Eye (tissue), 1 donor: ENCODE data around the gene PGBD5.
A peak's percentile ranks its signal among the peaks of the same experiment; 100 is the strongest.

ENCODE experiments used
- DNase-seq: peaks from one replicate; pipeline ENCODE4 v3.0.0-alpha.2; 2015

Gene PGBD5

GRCh38 chr1:230345139-230345885 is 80.8 kb downstream of the PGBD5 start:
- no peak for DNase-seq

GRCh38 chr1:230342699-230343098 is 83.4 kb downstream of the PGBD5 start:
- DNase-seq: no peak

- no peak for DNase-seq
Measured at GRCh38 chr1:230342019-230342418, 84.1 kb downstream of the PGBD5 start.

DNA sequence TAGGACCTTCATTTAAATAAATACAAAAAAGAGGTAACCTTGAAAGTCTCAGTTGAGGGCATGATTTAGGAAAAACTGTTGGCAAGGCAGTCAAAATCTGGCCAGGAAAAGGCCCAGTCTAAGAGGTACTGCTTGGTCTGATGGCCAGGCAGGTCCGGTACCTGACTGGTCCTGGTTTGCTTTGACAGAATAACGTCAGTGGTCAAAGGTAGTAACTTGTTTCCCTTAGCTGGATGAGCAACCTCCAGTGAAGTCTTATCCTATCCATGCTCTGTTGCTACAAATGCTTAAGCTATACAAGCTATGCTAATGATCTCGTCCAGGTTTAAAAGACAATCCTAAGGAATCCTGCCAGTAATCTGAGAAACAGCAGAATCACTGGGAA is 85.0 kb downstream of the PGBD5 start:
- no peak for DNase-seq

- no peak for DNase-seq
Measured at GRCh38 chr1:230340526-230341161, 85.5 kb downstream of the PGBD5 start.

DNA sequence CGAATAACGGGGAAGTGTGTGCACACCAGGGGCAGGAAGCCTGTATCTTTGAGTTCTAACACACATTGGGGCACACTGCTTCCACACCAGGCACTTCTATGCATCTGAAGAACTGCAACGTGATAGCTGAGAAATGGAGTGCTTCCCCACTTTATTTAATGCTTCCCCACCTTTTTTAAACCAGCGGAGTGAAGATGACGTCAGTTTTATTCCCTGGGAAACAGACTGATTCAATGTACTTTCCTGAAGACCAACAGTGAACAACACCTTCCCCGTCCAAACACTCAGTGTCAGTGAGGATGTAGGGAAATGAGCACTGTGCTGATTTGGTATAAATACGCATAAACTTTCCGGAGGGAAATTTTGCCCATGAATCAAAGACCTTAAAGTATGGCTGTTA is 87.1 kb downstream of the PGBD5 start:
- no peak for DNase-seq

DNA sequence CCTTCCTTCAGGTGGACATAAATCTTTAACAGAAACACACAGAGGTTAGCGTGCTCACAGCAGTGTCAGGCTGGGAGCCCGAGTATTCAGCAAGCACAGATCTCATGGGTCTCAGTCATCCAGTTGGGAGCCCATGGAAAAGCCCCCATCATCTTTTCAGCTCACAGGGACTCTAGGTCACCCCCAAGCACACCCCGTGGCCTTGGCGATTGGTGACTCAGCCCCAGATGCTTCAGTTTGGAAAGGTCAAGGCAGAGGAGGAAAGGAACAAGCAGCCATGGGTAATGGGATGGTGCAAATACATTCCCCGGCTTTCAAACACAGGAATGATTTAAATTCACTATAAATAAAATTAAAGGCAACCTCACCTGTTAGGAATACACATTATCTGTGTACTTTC is 88.9 kb downstream of the PGBD5 start:
- DNase-seq: no peak

DNA sequence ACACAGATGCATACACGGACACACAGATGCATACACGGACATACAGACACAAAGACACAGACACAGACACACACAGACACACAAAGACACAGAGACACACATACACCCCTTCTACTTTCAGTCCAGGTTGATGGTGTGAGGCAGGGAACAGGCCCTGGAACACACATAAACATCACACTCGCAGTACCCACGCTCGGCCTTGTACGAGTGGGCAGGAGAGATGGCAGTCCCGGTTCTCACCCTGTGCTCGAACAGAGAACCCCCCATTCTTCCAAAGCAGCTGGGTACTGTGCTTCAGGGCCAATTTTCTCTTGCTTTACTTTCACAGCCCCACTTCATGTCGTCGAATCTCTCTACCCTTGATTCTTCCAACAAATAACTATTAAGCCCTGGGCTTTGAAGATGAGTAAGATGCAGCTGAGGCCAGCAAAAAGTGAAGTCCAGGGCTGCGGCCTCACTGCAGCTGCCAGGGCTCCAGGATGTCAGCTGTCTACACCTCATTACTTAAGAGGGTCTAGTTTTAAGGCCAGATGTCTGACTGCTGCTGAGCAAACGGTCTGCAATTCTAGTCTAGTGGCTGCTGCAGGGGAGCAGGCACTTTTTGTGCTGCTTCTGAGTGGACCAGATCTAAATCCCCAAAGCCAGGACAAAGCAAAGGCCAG is 90.1 kb downstream of the PGBD5 start:
- no peak for DNase-seq

- no peak for DNase-seq
Measured at GRCh38 chr1:230334447-230334837, 91.7 kb downstream of the PGBD5 start.

DNA sequence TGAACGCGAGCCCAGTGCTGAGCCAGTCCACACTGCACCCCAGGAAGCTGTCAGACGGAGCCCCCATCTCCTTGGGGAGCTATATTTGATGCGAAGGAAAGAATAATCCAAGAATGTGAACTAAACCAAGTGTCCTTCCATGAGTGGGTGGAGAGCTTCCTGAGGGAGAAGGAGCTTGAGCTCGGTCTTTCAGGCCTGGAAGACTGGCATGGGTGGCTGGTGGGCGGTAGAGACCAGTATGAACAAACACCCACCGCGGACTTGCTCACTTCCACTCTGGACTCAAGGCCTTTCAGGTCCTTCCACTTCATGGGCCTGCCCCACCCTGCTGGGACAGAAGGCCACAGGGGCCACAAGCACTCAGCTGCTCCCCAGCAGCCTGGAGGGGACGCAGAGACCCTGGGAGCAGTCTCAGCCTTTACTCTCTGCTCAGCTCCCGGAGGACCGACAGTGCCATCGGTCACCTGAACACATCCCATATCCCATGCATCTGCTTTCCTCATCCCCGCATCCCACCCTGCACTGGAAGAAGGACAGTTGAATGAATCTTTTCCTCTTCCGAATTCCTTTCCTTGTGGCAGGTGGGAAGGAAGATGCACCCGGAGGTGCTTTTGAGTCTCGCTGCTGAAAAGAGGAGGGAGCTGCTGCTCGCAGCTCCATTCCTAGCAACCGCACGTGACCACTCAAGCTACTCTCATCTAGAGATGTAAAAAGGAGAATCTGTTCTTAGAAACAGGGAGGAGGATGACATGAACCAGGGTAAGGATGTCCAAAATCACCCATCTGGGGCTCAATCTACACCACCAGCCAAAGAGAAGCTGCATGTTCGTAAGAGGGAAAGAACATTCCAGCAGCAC is 92.3 kb downstream of the PGBD5 start:
- no peak for DNase-seq

GRCh38 chr1:230332575-230333066 is 93.5 kb downstream of the PGBD5 start:
- peak; percentile 59 for DNase-seq

GRCh38 chr1:230332061-230332460 is 94.1 kb downstream of the PGBD5 start:
- DNase-seq: peak; percentile 37

DNA sequence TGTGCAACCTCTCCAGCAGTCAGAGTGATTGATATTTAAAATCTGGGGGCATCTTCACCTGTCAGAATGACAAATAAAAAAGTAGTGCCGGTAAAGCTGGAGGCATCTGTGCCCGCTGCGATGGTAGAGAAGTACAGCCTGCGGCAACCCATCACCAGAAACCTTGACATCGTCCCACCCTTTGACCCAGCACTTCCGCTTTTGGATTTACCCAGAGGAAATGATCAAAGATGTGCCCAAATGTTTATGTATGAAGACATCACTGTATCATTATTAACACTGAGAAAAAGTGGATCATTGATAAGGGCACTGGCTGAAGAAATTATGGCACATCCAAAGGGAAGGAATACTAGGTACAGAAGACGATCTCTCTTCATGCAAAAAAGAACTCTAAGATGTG is 96.0 kb downstream of the PGBD5 start:
- DNase-seq: no peak

DNA sequence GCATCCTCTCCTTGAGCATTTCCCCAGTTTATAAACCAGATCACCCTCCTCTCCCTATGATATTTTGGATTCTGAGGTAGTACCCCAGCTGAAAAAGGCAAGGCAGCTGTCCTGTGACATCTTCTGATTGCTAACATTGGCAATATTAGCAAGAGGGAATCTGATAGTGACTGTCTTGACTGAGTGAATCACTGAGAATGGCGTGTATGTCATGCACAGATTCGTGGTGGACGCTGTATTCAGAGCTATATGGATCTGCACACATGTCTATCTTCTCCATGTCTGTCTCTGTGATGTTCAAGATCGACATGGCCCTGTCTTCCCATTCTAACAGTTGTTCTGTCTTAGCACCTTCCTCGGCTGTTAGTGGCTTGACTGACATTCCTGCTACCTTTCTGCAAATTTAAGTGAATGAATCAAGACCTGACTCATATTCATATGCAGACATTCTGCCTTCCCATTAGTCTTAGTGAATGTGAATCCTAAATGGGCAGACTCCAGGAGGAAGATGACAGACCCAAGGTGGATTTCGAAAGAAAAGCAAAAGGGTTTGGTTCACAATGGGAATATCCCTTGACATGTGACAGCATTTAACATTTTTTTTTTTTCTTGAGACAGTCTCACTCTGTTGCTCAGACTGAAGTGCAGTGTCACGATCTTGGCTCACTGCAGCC is 97.7 kb downstream of the PGBD5 start:
- DNase-seq: no peak

DNA sequence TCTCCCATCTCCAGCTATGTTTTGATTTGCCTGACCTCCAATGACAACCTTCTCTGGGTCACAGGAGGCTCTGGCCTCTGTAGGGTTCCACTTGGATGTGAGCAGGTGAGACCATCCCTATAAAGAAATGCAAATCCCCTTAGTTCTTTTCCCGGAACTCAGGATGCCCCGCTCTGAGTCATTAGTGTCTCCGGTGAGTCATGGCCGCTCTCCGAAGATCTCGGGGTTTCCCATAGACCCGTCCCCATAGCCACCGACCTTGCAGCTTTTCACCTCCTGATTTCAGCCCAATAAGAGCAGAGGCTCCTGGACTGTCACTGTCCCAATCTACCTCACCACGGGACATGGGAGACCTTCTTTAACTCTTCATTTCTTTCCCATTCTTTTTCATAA is 98.2 kb downstream of the PGBD5 start:
- DNase-seq: no peak

- DNase-seq: no peak
Measured at GRCh38 chr1:230326971-230327891, 98.9 kb downstream of the PGBD5 start.

DNA sequence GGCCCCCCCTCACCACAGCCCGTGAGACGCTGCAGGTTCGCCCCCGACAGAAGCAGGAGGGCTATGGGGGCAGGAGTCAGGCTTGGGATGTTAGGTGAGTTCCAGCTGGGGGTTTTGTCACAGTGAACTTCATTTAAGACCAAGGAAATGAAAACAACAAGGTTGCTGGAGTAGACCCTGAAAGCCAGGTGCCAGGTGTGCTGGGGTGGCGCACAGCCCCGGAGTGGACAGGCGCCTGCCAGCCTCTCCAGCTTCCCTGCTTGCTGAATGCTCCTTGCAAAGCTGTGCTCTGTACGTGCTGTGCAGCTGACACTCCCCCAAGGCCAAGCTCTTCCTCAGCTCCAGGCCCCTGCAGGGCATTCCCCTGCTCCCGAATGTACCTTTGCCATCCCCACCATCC is 102.4 kb downstream of the PGBD5 start:
- no peak for DNase-seq

GRCh38 chr1:230322967-230323547 is 103.1 kb downstream of the PGBD5 start:
- no peak for DNase-seq

DNA sequence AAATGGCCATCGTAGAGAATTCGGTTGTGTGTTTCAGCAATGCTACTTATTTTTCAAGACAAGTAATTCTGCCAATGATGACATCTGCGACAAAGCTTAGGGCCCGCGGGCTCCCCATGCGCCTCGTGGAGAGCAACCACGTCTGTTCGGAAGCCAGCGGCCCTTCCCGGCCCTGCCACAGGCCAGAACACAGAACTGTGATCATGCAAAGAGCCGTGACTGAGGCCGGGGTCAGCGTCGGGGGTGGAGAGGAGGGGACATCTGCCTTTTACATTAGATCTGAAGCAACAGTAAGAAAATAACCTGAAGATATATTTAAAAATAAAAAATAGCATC is 103.7 kb downstream of the PGBD5 start:
- DNase-seq: no peak

DNA sequence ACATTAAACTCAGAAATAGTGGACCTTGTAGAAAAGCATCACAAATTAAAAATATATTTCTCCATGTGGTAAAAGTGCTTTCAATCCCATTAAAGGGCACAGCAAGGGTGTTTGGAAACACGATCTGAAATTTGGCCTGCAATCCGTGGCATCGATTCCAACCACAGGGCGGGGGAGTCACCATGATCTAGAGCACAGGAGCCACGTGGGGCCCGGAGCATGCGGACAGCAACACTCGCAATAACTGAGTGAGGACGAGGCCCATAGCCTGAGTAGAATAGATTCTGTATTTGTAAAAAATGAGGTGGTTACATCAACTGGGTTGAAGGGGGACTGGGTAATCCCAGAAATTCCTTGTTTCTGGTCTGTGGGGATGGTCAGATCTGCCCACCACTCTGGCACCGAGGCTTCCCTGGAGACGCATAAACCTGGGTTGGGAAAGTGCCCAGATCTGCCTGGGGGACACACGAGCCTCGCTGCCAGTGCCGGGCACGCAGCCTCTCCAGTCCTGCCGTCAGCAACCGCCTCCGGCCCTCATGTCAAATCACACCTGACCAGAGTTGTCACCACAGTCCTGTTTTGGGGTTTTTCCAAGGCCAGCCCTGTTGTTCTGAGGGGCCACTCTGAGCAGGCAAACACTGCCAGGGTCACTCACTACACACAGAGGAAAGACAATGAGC is 104.3 kb downstream of the PGBD5 start:
- no peak for DNase-seq

DNA sequence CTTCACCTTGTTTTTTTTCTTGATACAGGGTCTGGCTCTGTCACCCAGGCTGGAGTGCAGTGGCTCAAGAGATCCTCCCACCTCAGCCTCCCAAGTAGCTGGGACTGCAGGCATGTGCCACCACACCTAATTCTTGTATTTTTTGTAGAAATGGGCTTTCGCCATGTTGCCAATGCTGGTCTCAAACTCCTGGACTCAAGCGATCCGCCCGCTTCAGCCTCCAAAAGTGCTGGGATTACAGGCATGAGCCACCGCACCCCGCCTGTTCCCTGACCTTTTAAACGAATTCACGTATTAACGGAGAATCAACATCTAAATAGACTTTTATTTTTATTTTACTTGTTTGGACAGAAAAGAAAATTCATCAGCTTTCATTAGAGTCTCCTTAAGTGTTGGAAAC is 104.8 kb downstream of the PGBD5 start:
- DNase-seq: no peak
